Large intestine (tissue), 3 donors: ENCODE measurements around the gene PAN3. TPM values are rescaled to one million over a fixed set of nuclear protein-coding genes. Genes with fewer than 3 reads are reported as not detected.

Source experiments
- DNase-seq, 2 donors: peaks; one replicate each; pipeline versions ENCODE4 v3.0.0 to v3.0.0-alpha.2; 2013
- H3K27ac ChIP-seq: one replicate; pipeline ENCODE4 v1.5.1; 2013; ENCODE audit warnings: low read length
- H3K27me3 ChIP-seq: 2 replicates; pipeline ENCODE4 v1.6.1; 2013; ENCODE audit warnings: low read length; ENCODE audit not compliant: control insufficient read depth, insufficient read depth
- H3K36me3 ChIP-seq: 2 replicates; pipeline ENCODE4 v1.6.1; 2013; ENCODE audit warnings: low read length; ENCODE audit not compliant: control insufficient read depth, insufficient read depth
- H3K4me1 ChIP-seq: one replicate; pipeline ENCODE4 v1.6.1; 2013; ENCODE audit warnings: low read length; ENCODE audit not compliant: control insufficient read depth, insufficient read depth
- H3K4me3 ChIP-seq: one replicate; pipeline ENCODE4 v1.5.1; 2013; ENCODE audit warnings: low read length
- H3K9me3 ChIP-seq: one replicate; pipeline ENCODE4 v1.6.1; 2013; ENCODE audit warnings: mild to moderate bottlenecking, low read depth, low read length, moderate library complexity; ENCODE audit not compliant: control insufficient read depth
- WGBS: methylation state at CpG from one replicate; pipeline ENCODE4 v1.1.5; 2013; ENCODE audit warnings: low lambda C conversion rate; ENCODE audit not compliant: insufficient coverage; 5-methylcytosine and 5-hydroxymethylcytosine counted together
- polyA plus RNA-seq: library from polyadenylated mRNA; unstranded; fragments of 120-200 nt; gene quantifications from one replicate; pipeline ENCODE4 v1.2.1, GENCODE V29; 2013

PAN3 gene
- polyA plus RNA-seq, 1 donor, result 37.1 TPM

- Histone ChIP-seq H3K4me1 (peaks cover 10% of the 10 kb centered on the region), H3K27me3 (no peaks in the 10 kb centered on the region), H3K36me3 (no peaks in the 10 kb centered on the region), H3K27ac (no peak overlapping the region), H3K9me3 (no peaks in the 10 kb centered on the region), H3K4me3 (no peak overlapping the region)
- DNase-seq, result no peak
- no CpG with 5 or more reads among the region's 2 CpGs for WGBS
These were observed 195.0 kb downstream of the PAN3 start for GRCh38 chr13:28333204-28333881.

- DNase-seq, result no peak
- no peaks in the 10 kb centered on the region for H3K36me3 ChIP-seq
- H3K4me3 ChIP-seq, result no peak overlapping the region
- peaks cover 14% of the 10 kb centered on the region for H3K4me1 ChIP-seq
- WGBS, result 100% methylated on average over 2 of the region's 3 CpGs
- H3K27me3 ChIP-seq, result no peaks in the 10 kb centered on the region
- no peak overlapping the region for H3K27ac ChIP-seq
- no peaks in the 10 kb centered on the region for H3K9me3 ChIP-seq
These were observed 197.9 kb downstream of the PAN3 start for GRCh38 chr13:28336193-28336657.

GRCh38 chr13:28337166-28338005 lies 199.0 kb downstream of the PAN3 start:
- Histone ChIP-seq H3K4me3 (no peak overlapping the region), H3K27me3 (no peaks in the 10 kb centered on the region), H3K27ac (peak overlapping the region; percentile 30), H3K4me1 (peaks cover 18% of the 10 kb centered on the region), H3K36me3 (no peaks in the 10 kb centered on the region), H3K9me3 (no peaks in the 10 kb centered on the region)
- WGBS, result no CpG with 5 or more reads among the region's 4 CpGs
- DNase-seq, result peak in 1 of 2 donors; percentile 43

GRCh38 chr13:28338006-28338574 lies 199.7 kb downstream of the PAN3 start:
- Histone ChIP-seq H3K4me1 (peaks cover 18% of the 10 kb centered on the region), H3K27ac (no peak overlapping the region), H3K9me3 (no peaks in the 10 kb centered on the region), H3K27me3 (no peaks in the 10 kb centered on the region), H3K4me3 (no peak overlapping the region), H3K36me3 (no peaks in the 10 kb centered on the region)
- no peak for DNase-seq
- no CpG with 5 or more reads among the region's 4 CpGs for WGBS

GRCh38 chr13:28338742-28339141 lies 200.4 kb downstream of the PAN3 start:
- no peak overlapping the region for H3K27ac ChIP-seq
- peaks cover 18% of the 10 kb centered on the region for H3K4me1 ChIP-seq
- H3K27me3 ChIP-seq, result no peaks in the 10 kb centered on the region

GRCh38 chr13:28339419-28339818 lies 201.1 kb downstream of the PAN3 start:
- DNase-seq, result no peak
- WGBS, result 100% methylated on average over 1 of the region's 2 CpGs
- Histone ChIP-seq H3K9me3 (no peaks in the 10 kb centered on the region), H3K36me3 (no peaks in the 10 kb centered on the region), H3K27ac (no peak overlapping the region), H3K4me3 (no peak overlapping the region), H3K27me3 (no peaks in the 10 kb centered on the region), H3K4me1 (peaks cover 18% of the 10 kb centered on the region)

More at GRCh38 chr13:28338742-28339141, 200.4 kb downstream of the PAN3 start:
- no peak for DNase-seq
- Histone ChIP-seq H3K4me3 (no peak overlapping the region), H3K9me3 (no peaks in the 10 kb centered on the region), H3K36me3 (no peaks in the 10 kb centered on the region)
- no CpG with 5 or more reads among the region's 6 CpGs for WGBS

- no peak for DNase-seq
- no peaks in the 10 kb centered on the region for H3K36me3 ChIP-seq
- no peaks in the 10 kb centered on the region for H3K27me3 ChIP-seq
- no peak overlapping the region for H3K27ac ChIP-seq
- WGBS, result 100% methylated on average over 1 of the region's 2 CpGs
- H3K4me1 ChIP-seq, result peaks cover 18% of the 10 kb centered on the region
- no peak overlapping the region for H3K4me3 ChIP-seq
- H3K9me3 ChIP-seq, result no peaks in the 10 kb centered on the region
These were observed 202.0 kb downstream of the PAN3 start for GRCh38 chr13:28340272-28340793.

- Histone ChIP-seq H3K4me1 (peaks cover 18% of the 10 kb centered on the region), H3K27ac (peak overlapping the region; percentile 68), H3K4me3 (no peak overlapping the region), H3K36me3 (no peaks in the 10 kb centered on the region), H3K27me3 (no peaks in the 10 kb centered on the region), H3K9me3 (no peaks in the 10 kb centered on the region)
- 44% methylated on average over 2 of the region's 2 CpGs for WGBS
- DNase-seq, result peak; percentile 51 to 82
These were observed 203.9 kb downstream of the PAN3 start for GRCh38 chr13:28342251-28342650.

- 57% methylated on average over 1 of the region's 3 CpGs for WGBS
- no peaks in the 10 kb centered on the region for H3K27me3 ChIP-seq
- no peaks in the 10 kb centered on the region for H3K36me3 ChIP-seq
- H3K9me3 ChIP-seq, result no peaks in the 10 kb centered on the region
- H3K27ac ChIP-seq, result no peak overlapping the region
- no peak overlapping the region for H3K4me3 ChIP-seq
- H3K4me1 ChIP-seq, result peaks cover 4% of the 10 kb centered on the region
- DNase-seq, result no peak
These were observed 205.8 kb downstream of the PAN3 start for GRCh38 chr13:28344163-28344562.
